Lower lobe of right lung (tissue), 2 donors: ENCODE measurements around the gene TXK. TPM values are rescaled to one million over a fixed set of nuclear protein-coding genes. Genes with fewer than 3 reads are reported as not detected.

ENCODE experiments used
- ATAC-seq, 2 donors: fragments of 200-7000 bp; cut with Tn5 transposase; one replicate each; pipeline ENCODE4 v1.9.1; 2020 to 2022; ENCODE audit warnings: mild to moderate bottlenecking in 2 of 2, moderate library complexity in 2 of 2
- DNase-seq: peaks from one replicate; pipeline ENCODE4 v3.0.0-alpha.2; 2020
- H3K27ac ChIP-seq: fragments of 200-600 bp; one replicate; pipeline ENCODE4 v1.8.0; 2022
- H3K27me3 ChIP-seq: fragments of 200-600 bp; one replicate; pipeline ENCODE4 v1.8.0; 2022; ENCODE audit warnings: low read depth
- H3K36me3 ChIP-seq: fragments of 200-600 bp; one replicate; pipeline ENCODE4 v1.8.0; 2022; ENCODE audit warnings: mild to moderate bottlenecking
- H3K4me1 ChIP-seq: fragments of 200-600 bp; one replicate; pipeline ENCODE4 v1.8.0; 2022
- H3K4me3 ChIP-seq: fragments of 200-600 bp; one replicate; pipeline ENCODE4 v1.8.0; 2022; ENCODE audit warnings: mild to moderate bottlenecking
- H3K9me3 ChIP-seq: fragments of 200-600 bp; one replicate; pipeline ENCODE4 v1.8.0; 2022
- intact Hi-C: fragments of 100-400 bp; cut with DNase I; formaldehyde crosslinking; loops from one replicate; pipeline ENCODE4 v1.11.0; 2022
- total RNA-seq: library from RNA; stranded (reverse); fragmentation: NEBNext Ultra II Directional; extraction: Animal tissue kit (Norgen Biotek cat#: 25700); gene quantifications from one replicate; pipeline ENCODE4 v1.2.1, GENCODE V29; 2021
- TF ChIP-seq, protein P1 (sequence below): fragments of 200-600 bp; IDR thresholded peaks from one replicate; pipeline ENCODE4 v1.8.0; 2022; ENCODE audit warnings: antibody characterized with exemption, mild to moderate bottlenecking
- donor health status: DM: no; HTN: yes; CAD: no; lungs with severe emphysema.

Gene TXK
- total RNA-seq, 1 donor from 2014 or later: 7.5 TPM

DNA sequence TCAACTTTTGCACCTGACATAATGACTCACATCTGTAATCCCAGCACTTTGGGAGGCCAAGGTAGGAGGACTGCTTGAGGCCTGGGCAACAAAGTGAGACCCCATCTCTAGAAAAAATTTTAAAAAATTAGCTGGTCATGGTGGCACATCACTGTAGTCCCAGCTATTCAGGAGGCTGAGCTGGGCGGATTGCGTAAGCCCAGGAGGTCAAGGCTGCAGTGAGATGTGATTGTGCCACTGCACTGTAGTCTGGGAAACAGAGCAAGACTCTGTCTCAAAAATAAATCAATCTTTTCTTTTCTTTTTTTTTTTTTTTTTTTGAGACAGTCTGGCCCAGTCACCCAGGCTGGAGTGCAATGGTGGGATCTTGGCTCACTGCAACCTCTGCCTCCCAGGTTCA is 65.0 kb downstream of the TXK start:
- Histone ChIP-seq H3K9me3 (no peaks in the 10 kb centered on the region), H3K4me3 (no peak overlapping the region), H3K27me3 (no peaks in the 10 kb centered on the region), H3K27ac (no peak overlapping the region), H3K4me1 (no peaks in the 10 kb centered on the region), H3K36me3 (no peaks in the 10 kb centered on the region)
- DNase-seq (no peak), ATAC-seq (no peak)
- intact Hi-C loops: no loop called here
- TF ChIP-seq, protein P1, sequence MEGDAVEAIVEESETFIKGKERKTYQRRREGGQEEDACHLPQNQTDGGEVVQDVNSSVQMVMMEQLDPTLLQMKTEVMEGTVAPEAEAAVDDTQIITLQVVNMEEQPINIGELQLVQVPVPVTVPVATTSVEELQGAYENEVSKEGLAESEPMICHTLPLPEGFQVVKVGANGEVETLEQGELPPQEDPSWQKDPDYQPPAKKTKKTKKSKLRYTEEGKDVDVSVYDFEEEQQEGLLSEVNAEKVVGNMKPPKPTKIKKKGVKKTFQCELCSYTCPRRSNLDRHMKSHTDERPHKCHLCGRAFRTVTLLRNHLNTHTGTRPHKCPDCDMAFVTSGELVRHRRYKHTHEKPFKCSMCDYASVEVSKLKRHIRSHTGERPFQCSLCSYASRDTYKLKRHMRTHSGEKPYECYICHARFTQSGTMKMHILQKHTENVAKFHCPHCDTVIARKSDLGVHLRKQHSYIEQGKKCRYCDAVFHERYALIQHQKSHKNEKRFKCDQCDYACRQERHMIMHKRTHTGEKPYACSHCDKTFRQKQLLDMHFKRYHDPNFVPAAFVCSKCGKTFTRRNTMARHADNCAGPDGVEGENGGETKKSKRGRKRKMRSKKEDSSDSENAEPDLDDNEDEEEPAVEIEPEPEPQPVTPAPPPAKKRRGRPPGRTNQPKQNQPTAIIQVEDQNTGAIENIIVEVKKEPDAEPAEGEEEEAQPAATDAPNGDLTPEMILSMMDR: no peak

DNA sequence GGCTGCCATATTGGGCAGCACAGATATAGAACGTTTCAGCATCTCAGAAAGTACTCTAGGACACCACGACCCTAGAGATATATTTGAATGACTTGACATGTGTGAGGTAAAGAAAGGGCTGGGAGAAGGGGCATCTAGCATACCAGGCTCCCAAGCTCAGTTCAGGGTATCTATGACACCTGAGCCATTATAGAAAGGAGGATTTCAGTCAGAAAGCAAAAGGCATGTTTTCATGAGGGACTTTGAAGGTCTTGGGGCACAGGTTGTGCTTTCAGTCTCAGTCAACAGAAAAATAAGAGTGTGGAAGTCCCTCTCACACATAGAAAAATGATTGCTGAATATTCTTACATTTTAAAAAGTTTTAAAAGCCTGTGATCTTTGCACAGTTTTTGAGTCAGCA is 65.9 kb downstream of the TXK start:
- Histone ChIP-seq H3K27ac (no peak overlapping the region), H3K4me3 (no peak overlapping the region), H3K4me1 (no peaks in the 10 kb centered on the region), H3K36me3 (no peaks in the 10 kb centered on the region), H3K27me3 (no peaks in the 10 kb centered on the region), H3K9me3 (no peaks in the 10 kb centered on the region)
- ATAC-seq (no peak), DNase-seq (no peak)
- TF ChIP-seq, protein P1: no peak
- intact Hi-C loops: no loop called here

DNA sequence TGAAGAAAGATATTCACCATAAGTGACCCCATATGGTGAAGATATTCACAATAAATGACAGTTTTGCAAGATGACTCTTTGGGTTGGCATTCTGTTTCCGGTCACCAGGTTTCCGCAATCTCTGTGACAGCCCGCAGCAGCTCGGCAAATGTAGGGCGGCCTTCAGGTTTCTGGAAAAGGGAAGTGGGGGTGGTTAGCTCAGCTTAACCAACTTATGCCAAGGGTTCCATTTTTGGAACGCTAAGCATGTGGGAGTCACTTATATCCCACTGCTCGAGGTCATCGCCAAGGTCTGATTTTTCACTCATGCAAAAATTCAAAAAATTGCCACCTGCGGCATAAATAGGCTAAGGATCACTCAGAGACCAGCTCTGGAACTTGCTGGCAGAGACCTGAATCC is 66.5 kb downstream of the TXK start:
- DNase-seq (no peak), ATAC-seq (no peak)
- intact Hi-C loops: no loop called here
- H3K27me3 ChIP-seq: no peaks in the 10 kb centered on the region
- no peaks in the 10 kb centered on the region for H3K4me1 ChIP-seq
- H3K4me3 ChIP-seq: no peak overlapping the region
- TF ChIP-seq, protein P1: no peak
- H3K27ac ChIP-seq: no peak overlapping the region
- H3K36me3 ChIP-seq: no peaks in the 10 kb centered on the region
- no peaks in the 10 kb centered on the region for H3K9me3 ChIP-seq

DNA sequence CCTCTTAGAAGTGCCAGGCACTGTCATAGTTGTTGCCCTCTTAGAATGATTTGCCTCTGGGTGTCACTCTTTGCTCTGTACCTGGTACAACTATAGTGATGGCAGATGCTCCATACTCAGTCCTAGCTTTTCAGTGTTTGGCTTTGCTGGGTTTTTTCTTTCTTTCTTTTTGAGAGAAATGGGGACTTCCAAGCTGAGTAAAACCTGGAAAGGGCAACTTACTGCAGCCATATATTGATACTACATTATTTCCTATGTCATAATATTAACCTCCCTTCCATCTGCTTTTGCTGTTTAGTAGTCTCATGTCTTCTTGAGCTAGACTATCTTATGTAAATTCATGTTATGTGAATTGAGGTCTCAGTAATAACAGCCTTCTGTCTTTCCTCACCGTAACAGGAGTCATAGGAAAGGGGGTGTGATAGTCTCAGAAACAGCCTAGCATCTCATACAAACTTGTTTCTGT is 68.4 kb downstream of the TXK start:
- TF ChIP-seq, protein P1: no peak
- intact Hi-C loops: no loop called here
- H3K9me3 ChIP-seq: no peaks in the 10 kb centered on the region
- ATAC-seq (no peak), DNase-seq (no peak)
- no peaks in the 10 kb centered on the region for H3K4me1 ChIP-seq
- H3K36me3 ChIP-seq: no peaks in the 10 kb centered on the region
- no peak overlapping the region for H3K27ac ChIP-seq
- H3K27me3 ChIP-seq: no peaks in the 10 kb centered on the region
- H3K4me3 ChIP-seq: no peak overlapping the region

GRCh38 chr4:48064349-48064748 is 69.7 kb downstream of the TXK start:
- H3K27ac ChIP-seq: no peak overlapping the region
- H3K36me3 ChIP-seq: no peaks in the 10 kb centered on the region
- no peak overlapping the region for H3K4me3 ChIP-seq
- TF ChIP-seq, protein P1: no peak
- no peaks in the 10 kb centered on the region for H3K4me1 ChIP-seq
- DNase-seq: no peak
- H3K27me3 ChIP-seq: no peaks in the 10 kb centered on the region
- H3K9me3 ChIP-seq: no peaks in the 10 kb centered on the region
- intact Hi-C loops: no loop called here
- ATAC-seq: no peak
